ENCODE results near the gene BLVRB. TPM values are rescaled to one million over a fixed set of nuclear protein-coding genes. Genes with fewer than 3 reads are reported as not detected.
"Not testable (repeated sequence)": the region's sequence is repeated elsewhere in the genome, so short reads cannot be mapped to it uniquely, and the experiment has no call there.

The BLVRB gene
- total RNA-seq, 2 experiments from 2014 or later, result 15.1 to 16.5 TPM

DNA sequence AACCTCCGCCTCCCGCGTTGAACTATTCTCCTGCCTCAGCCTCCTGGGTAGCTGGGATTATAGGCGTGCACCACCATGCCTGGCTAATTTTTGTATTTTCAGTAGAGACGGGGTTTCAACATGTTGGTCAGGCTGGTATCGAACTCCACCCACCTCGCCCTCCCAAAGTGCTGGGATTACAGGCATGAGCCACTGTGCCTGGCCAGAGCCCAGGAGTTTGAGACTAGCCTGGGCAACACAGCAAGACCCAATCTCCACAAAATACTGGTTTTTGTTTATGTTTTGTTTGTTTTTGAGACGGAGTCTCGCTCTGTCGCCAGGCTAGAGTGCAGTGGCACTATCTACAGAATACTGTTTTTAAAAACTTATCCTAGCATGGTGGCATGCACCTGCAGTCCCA, 35.3 kb downstream of the BLVRB start:
- not testable (repeated sequence) for H3K27me3 Mint-ChIP-seq (ENCODE audit: low read depth); ATAC-seq; H3K9me3 Mint-ChIP-seq (ENCODE audit: insufficient read depth); H3K4me3 Mint-ChIP-seq; DNase-seq; H3K27ac Mint-ChIP-seq; H3K36me3 Mint-ChIP-seq (ENCODE audit: low read depth)
- POLR2A ChIA-PET, result interaction anchor here (0.6 to 1.7 kb wide), 2 partner anchors 10 to 18 kb away, joined by 4 to 5 read pairs; no protein-coding TSS in a partner anchor
- H3K4me1 Mint-ChIP-seq (ENCODE audit: low read depth), result peaks cover 19% of the 10 kb centered on the region
- CTCF ChIA-PET, result interaction anchor here (2.7 kb wide), 1 partner anchor 34 kb away, joined by 11 read pairs; the partner anchor contains the start of gene BLVRB

DNA sequence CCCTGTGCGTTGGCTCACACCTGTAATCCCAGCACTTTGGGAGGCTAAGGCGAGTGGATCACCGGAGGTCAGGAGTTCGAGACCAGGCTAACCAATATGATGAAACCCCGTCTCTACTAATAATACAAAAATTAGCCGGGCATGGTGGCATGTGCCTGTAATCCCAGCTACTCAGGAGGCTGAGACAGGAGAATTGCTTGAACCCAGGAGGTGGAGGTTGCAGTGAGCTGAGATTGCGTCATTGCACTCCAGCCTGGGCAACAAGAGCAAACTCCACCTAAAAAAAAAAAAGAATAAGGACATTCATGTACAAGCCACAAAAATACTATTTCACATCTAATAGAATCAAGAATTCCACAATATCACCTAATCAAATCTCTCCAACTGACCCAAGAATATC, 37.3 kb downstream of the BLVRB start:
- CTCF ChIA-PET; ATAC-seq; H3K4me3 Mint-ChIP-seq; H3K27ac Mint-ChIP-seq; DNase-seq; POLR2A ChIA-PET; H3K9me3 Mint-ChIP-seq (ENCODE audit: insufficient read depth); H3K36me3 Mint-ChIP-seq (ENCODE audit: low read depth); H3K27me3 Mint-ChIP-seq (ENCODE audit: low read depth): not testable (repeated sequence)
- H3K4me1 Mint-ChIP-seq (ENCODE audit: low read depth), result peaks cover 20% of the 10 kb centered on the region

DNA sequence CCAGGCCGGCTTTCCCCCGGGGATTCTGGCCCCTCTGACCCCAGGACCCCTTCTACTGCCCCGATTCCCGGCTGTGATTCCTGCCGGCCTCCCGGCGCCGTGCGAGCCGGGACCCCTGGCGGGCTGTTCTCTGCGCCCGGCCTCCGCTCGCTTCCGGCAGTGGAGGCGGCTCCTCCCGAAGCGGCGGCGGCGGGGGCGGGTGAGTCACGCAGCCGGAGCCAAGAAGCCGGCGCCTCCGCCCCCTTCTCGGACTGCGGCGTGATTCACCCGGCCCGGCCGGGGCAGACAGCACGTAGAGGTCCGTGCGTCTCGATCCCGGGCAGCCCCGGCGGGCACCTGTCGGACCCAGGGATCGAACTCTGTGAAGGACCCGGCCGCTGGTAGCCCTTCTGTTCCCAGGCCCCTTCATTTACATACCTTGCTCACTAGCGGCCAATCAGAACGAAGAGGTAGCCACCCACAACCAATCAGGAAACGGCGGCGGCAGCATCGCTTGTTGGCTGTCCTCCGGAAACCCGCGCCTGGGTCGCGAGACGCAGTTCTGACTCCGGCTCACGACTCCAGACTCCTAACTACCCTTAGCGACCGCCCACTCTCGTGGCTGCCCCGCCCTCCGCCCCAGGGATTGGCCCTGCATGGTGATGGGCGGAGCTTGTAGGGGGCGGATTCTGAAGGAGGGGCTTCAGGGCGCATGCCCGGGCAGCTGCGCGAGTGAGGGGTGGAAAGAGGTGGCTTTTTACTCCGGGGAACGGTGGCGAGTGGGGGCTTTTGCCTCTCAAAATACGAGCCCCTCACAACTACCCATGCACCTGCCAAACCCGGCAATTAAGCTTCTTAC, 39.9 kb downstream of the BLVRB start, which contains the start of gene SERTAD1:
TSS of gene SERTAD1 (minus strand) at position 543 of the 838 bp plus-strand sequence. CDS start 2,446 bp downstream, outside the sequence.
- ATAC-seq (peak; percentile 91), DNase-seq (peak; percentile 100)
- POLR2A ChIA-PET, result interaction anchor here (0.5 to 2.3 kb wide), 10 partner anchors 10 to 1121 kb away, joined by 3 to 29 read pairs (median 4); partner anchors contain the start of genes NUMBL and SERTAD3
- peaks cover 26% of the 10 kb centered on the region for H3K4me1 Mint-ChIP-seq (ENCODE audit: low read depth)
- peak within 1 kb of the TSS; percentile 81 for H3K4me3 Mint-ChIP-seq
- peaks cover 19% of the 10 kb centered on the region for H3K36me3 Mint-ChIP-seq (ENCODE audit: low read depth)
- no peaks in the 10 kb centered on the region for H3K9me3 Mint-ChIP-seq (ENCODE audit: insufficient read depth)
- CTCF ChIA-PET, result interaction anchor here (0.9 to 1.7 kb wide), 6 partner anchors 8 to 40 kb away, joined by 3 to 9 read pairs (median 4); partner anchors contain the start of gene BLVRB
- H3K27ac Mint-ChIP-seq, result peak within 1 kb of the TSS; percentile 90
- no peaks in the 10 kb centered on the region for H3K27me3 Mint-ChIP-seq (ENCODE audit: low read depth)

DNA sequence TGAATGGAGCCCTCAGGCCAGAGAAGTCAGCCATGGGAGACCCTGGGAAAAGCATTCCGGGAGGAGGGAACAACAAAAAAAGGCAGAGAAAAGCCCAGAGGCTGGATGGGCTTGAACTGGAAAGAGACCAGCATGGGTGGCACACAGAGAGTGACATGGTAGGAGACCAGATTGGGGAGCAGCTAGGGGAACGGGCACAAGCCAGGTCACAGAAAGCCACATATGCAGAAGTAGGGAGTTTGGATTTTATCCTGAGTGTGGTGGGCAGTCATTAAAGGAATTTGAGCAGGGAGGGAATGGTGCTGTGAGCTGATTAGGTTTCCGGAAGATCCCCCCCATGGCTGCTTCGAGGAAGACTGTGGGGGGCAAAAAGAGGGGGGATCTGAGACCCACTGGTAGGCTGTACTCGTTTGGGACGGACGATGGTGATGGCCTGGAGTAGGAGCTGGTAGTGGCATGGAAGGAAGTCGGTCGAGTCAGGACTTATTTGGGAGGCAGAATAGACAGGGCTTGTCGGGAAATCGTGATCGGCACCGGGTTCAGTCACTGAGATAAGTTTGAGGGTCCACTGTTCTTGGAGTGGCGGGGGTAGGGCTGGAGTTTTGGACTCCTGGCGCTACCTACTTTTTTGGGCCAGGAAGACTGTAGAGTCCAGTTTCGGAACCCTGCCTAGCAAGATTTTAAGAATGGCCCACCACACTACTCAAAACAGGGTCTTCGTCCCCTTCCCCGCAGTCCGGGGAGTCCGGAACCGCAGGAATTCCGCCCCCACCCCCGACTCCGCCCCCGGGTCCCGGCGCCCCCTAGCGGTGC, 40.7 kb downstream of the BLVRB start:
- ChIA-PET POLR2A (interaction anchor here (0.5 to 1.3 kb wide), 5 partner anchors 12 to 1122 kb away, joined by 3 to 5 read pairs (median 3); no protein-coding TSS in a partner anchor), CTCF (interaction anchor here (0.9 to 1.3 kb wide), 4 partner anchors 9 to 41 kb away, joined by 3 to 5 read pairs (median 4); partner anchors contain the start of gene BLVRB)
- peak; percentile 41 for DNase-seq
- no peak for ATAC-seq
- Mint-ChIP-seq H3K36me3 (ENCODE audit: low read depth) (peaks cover 19% of the 10 kb centered on the region), H3K4me3 (peak overlapping the region; percentile 81), H3K9me3 (ENCODE audit: insufficient read depth) (no peaks in the 10 kb centered on the region), H3K27ac (peak overlapping the region; percentile 90), H3K27me3 (ENCODE audit: low read depth) (no peaks in the 10 kb centered on the region), H3K4me1 (ENCODE audit: low read depth) (peaks cover 29% of the 10 kb centered on the region)

DNA sequence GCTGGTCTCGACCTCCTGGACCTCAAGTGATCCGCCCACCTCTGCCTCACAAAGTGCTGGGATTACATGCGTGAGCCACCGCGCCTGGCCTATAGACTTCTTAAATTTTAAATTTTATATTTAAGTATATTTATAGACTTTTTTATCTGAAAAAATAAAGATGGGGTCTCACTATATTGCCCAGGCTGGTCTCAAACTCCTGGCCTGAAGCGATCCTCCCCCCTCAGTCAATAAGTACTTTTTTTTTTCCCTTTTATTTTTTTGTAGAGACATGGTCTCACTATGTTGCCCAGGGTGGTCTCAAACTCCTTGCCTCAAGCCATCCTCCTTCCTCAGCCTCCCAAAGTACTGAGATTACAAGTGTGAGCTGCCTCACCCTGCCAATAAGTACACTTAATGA, 41.6 kb downstream of the BLVRB start:
- H3K36me3 Mint-ChIP-seq (ENCODE audit: low read depth), result peaks cover 20% of the 10 kb centered on the region
- no peaks in the 10 kb centered on the region for H3K9me3 Mint-ChIP-seq (ENCODE audit: insufficient read depth)
- H3K4me3 Mint-ChIP-seq, result peak overlapping the region; percentile 16
- ChIA-PET POLR2A (interaction anchor here (1.3 kb wide), 2 partner anchors 19 kb away, joined by 5 to 6 read pairs; partner anchors contain the start of gene SERTAD3), CTCF (interaction anchor here (0.9 to 1.3 kb wide), 2 partner anchors 8 to 41 kb away, joined by 4 read pairs; partner anchors contain the start of gene BLVRB)
- H3K4me1 Mint-ChIP-seq (ENCODE audit: low read depth), result peaks cover 31% of the 10 kb centered on the region
- DNase-seq (no peak), ATAC-seq (no peak)
- no peaks in the 10 kb centered on the region for H3K27me3 Mint-ChIP-seq (ENCODE audit: low read depth)
- no peak overlapping the region for H3K27ac Mint-ChIP-seq

DNA sequence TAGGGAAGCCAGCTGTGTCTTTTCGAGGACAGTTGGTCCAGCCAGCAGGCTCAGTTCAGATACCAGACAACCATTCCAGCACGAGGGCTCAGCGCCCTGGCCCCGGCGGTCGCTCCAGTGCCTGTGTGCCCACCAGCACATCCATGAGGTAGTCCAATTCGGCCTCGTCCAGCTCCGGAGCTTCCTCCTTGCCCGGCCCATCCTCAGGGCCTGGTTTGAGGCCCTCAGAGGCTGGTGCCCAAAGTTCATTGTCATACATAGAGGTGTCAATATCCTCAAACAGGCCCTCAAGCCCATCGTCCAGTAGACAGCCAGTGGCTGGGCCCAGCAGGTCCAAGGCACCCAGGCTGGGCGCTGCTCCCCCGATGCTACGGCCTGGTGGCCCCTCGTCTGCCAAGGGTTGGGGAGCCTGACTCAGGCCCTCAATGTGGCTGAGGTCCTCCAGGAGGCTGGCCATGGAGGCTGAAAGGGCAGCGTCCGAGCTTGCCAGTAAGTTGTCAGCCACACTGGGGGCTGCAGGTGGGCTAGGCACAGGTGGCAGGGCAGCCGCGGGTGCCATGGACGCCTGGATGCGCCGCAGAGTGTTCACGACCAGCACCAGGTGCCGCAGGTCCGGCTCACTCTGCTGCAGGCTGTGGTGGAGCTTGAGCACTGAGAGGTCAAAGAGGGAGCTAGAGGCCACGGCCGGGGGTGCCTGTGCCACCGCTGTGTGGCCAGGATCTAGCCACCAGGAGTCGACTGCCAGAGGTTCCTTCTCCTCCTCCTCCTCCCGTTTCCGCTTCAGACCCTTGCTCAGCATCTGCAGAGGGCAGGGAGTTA, 42.6 kb downstream of the BLVRB start:
- POLR2A ChIA-PET, result interaction anchor here (1.3 kb wide), 1 partner anchor 20 kb away, joined by 6 read pairs; the partner anchor contains the start of gene SERTAD3
- H3K4me3 Mint-ChIP-seq, result no peak overlapping the region
- no peak for DNase-seq
- ATAC-seq, result no peak
- H3K4me1 Mint-ChIP-seq (ENCODE audit: low read depth), result peaks cover 35% of the 10 kb centered on the region
- peaks cover 20% of the 10 kb centered on the region for H3K36me3 Mint-ChIP-seq (ENCODE audit: low read depth)
- H3K27me3 Mint-ChIP-seq (ENCODE audit: low read depth), result no peaks in the 10 kb centered on the region
- peak overlapping the region; percentile 30 for H3K27ac Mint-ChIP-seq
- H3K9me3 Mint-ChIP-seq (ENCODE audit: insufficient read depth), result no peaks in the 10 kb centered on the region
- CTCF ChIA-PET, result interaction anchor here (1.0 to 4.2 kb wide), 3 partner anchors 10 to 118 kb away, joined by 3 to 38 read pairs (median 16); partner anchors contain the start of gene BLVRB

DNA sequence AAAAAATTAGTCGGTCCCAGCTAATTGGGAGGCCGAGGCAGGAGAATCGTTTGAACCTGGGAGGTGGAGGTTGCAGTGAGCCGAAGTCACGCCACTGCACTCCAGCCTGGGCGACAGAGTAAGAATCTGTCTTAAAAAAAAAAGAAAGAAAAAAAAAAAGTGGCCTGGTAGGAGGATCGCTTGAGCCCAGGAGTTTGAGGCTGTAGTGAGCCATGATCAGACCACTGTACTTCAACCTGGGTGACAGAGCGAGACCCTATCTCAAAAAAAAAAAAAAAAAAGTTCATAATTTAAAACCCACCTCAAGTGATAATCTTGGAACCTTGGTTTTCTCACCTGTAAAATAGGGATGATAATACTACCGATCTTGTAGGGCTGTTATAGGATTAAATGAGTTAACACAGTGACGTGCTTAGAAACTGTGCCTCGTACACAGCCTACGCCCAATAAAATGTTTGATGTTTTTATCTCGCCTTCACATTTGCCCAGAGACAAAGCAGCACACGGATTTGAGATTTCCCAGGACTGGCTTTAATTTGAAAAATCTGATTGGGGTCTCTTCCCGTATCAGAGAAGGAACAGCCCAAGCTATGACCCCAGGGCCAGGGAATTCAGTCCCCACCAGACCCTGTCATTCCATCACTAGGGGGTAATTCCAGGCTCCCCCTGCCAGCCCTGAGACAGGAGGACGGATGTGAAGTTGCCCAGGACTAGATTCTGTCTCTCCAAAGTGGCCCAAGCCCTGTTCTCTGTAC, 43.4 kb downstream of the BLVRB start:
- DNase-seq, result no peak
- ChIA-PET CTCF (interaction anchor here (1.0 to 4.2 kb wide), 5 partner anchors 10 to 117 kb away, joined by 3 to 38 read pairs (median 10); partner anchors contain the start of genes BLVRB, C19orf47 and PLD3), POLR2A (interaction anchor here (0.7 to 1.2 kb wide), 2 partner anchors 9 to 234 kb away, joined by 3 read pairs; partner anchors contain the start of gene PRX)
- ATAC-seq, result no peak
- peaks cover 43% of the 10 kb centered on the region for H3K4me1 Mint-ChIP-seq (ENCODE audit: low read depth)
- no peaks in the 10 kb centered on the region for H3K9me3 Mint-ChIP-seq (ENCODE audit: insufficient read depth)
- peaks cover 20% of the 10 kb centered on the region for H3K36me3 Mint-ChIP-seq (ENCODE audit: low read depth)
- H3K27ac Mint-ChIP-seq, result peak overlapping the region; percentile 30
- no peak overlapping the region for H3K4me3 Mint-ChIP-seq
- H3K27me3 Mint-ChIP-seq (ENCODE audit: low read depth), result no peaks in the 10 kb centered on the region

DNA sequence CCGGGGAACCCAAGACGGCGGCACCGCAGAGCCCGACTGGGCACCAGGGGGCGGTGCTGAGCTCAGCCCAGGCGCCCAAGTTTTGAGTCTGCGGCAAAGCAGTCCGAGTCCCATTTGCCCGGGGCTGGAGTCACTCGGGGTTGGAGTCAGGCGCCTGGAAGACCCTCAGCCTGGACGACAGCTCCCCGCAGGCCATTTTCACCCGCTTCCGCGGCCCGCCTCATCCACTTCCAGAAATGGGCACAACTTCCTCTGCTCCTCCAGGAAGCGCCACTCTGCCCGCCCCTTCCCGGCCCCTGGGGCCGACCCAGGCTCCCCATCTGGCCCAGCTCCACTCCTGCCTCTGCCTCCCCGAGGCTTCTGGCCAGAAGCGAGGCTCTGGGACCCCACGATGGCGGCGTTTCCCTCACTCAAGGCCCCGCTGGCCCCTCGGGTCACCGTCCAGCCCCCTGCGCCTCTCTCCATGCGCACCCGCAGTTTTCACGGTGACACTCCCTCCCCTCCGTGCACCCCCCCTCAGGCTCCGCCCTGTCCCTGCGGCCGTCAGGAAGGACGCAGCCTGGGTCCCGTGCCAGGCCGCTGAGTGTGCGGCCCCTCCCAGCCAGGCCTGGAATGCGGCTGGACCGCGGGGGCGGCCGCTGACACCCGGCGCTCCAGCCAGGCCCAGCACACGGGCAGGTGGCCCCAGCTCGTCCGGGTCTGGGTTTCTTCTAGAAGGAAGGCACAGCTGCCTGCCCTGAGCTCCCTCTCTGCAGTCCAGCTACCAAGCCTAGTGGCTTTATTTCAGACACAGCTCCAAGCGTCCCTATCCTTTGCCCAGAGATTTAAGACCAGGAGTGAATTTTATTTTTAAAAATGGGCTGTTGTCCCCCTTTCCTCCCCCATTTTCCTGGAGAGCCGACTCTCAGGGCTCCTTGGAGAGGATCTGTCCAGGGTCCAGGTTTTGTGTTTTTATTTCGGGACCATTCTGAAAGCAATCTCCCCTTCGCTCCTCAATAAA, 44.5 kb downstream of the BLVRB start:
- DNase-seq (peak; percentile 76), ATAC-seq (peak; percentile 48)
- Mint-ChIP-seq H3K4me3 (peak overlapping the region; percentile 80), H3K27ac (peak overlapping the region; percentile 92), H3K9me3 (ENCODE audit: insufficient read depth) (no peaks in the 10 kb centered on the region), H3K4me1 (ENCODE audit: low read depth) (peaks cover 47% of the 10 kb centered on the region), H3K36me3 (ENCODE audit: low read depth) (peaks cover 20% of the 10 kb centered on the region), H3K27me3 (ENCODE audit: low read depth) (no peaks in the 10 kb centered on the region)
- ChIA-PET CTCF (interaction anchor here (0.7 to 4.2 kb wide), 27 partner anchors 9 to 1019 kb away, joined by 3 to 38 read pairs (median 5); partner anchors contain the start of genes BLVRB, C19orf47, DMAC2 and PLD3), POLR2A (interaction anchor here (0.7 to 1.9 kb wide), 13 partner anchors 8 to 233 kb away, joined by 3 to 24 read pairs (median 4); partner anchors contain the start of genes BLVRB, C19orf47, PLD3 and PRX)

DNA sequence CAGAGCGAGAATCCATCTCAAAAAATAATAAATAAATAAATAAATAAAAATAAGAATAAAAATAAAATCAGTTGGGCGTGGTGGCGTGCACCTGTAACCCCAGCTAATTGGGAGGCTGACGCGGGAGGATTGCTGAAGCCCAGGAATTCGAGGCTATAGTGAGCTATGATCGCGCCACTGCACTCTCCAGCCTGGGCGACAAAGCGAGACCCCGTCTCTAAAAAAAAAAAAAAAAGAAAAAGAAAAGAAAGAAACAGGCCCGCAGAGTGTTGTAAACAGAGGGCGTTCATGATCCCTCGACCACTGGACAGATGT, 45.1 kb downstream of the BLVRB start:
- no peaks in the 10 kb centered on the region for H3K27me3 Mint-ChIP-seq (ENCODE audit: low read depth)
- peaks cover 20% of the 10 kb centered on the region for H3K36me3 Mint-ChIP-seq (ENCODE audit: low read depth)
- no peak for ATAC-seq
- H3K9me3 Mint-ChIP-seq (ENCODE audit: insufficient read depth), result no peaks in the 10 kb centered on the region
- peak overlapping the region; percentile 80 for H3K4me3 Mint-ChIP-seq
- DNase-seq, result no peak
- peak overlapping the region; percentile 92 for H3K27ac Mint-ChIP-seq
- POLR2A ChIA-PET, result interaction anchor here (0.6 to 1.9 kb wide), 13 partner anchors 10 to 1583 kb away, joined by 3 to 24 read pairs (median 4); partner anchors contain the start of genes BLVRB, C19orf47, PLD3 and SERTAD3
- CTCF ChIA-PET, result interaction anchor here (0.7 to 4.2 kb wide), 26 partner anchors 9 to 1019 kb away, joined by 3 to 38 read pairs (median 6); partner anchors contain the start of genes BLVRB, C19orf47, DMAC2 and PLD3
- peaks cover 49% of the 10 kb centered on the region for H3K4me1 Mint-ChIP-seq (ENCODE audit: low read depth)

Data from activated CD8-positive, alpha-beta T cell treated with anti-CD3 and anti-CD28 coated beads, Interleukin-2, amount 10 ng/mL, durations not matched to agents 7 days and 5 days (primary cell).